Keratinocyte (primary cell): Measurements from ENCODE around the gene DYTN. TPM values are rescaled to one million over a fixed set of nuclear protein-coding genes. Genes with fewer than 3 reads are reported as not detected.

ENCODE experiments used
- DNase-seq: peaks from one replicate; pipeline ENCODE4 v3.0.0-alpha.2; 2011; ENCODE audit warnings: low read depth, missing footprints, low spot score
- FAIRE-seq: peaks from 2 replicates; lab custom pipeline; 2011; peaks lifted over from hg19 to GRCh38; lab: Jason Lieb, UNC
- H2AFZ ChIP-seq: 2 replicates; pipeline ENCODE4 v1.6.0; 2012; ENCODE audit warnings: low read length, control low read depth, inconsistent platforms; ENCODE audit not compliant: control insufficient read depth
- H3K27ac ChIP-seq: 2 replicates; pipeline ENCODE4 v1.5.1; 2011; ENCODE audit warnings: low read length; ENCODE audit not compliant: control insufficient read depth, insufficient read depth
- H3K27me3 ChIP-seq: 3 replicates; pipeline ENCODE4 v1.6.0; 2011; ENCODE audit warnings: low read length; ENCODE audit not compliant: control insufficient read depth, insufficient read depth; ENCODE audit errors: extremely low read depth
- H3K36me3 ChIP-seq, 2 experiments: 2 replicates in 1 of 2; 3 replicates in 1 of 2; pipeline ENCODE4 v1.5.1; 2011; ENCODE audit warnings: low read length in 2 of 2, mild to moderate bottlenecking in 1 of 2; ENCODE audit not compliant: control insufficient read depth in 2 of 2, insufficient read depth in 2 of 2; ENCODE audit errors: extremely low read depth in 1 of 2
- H3K4me1 ChIP-seq: 3 replicates; pipeline ENCODE4 v1.5.1; 2011; ENCODE audit warnings: low read length; ENCODE audit not compliant: control insufficient read depth, insufficient read depth; ENCODE audit errors: extremely low read depth
- H3K4me2 ChIP-seq: 3 replicates; pipeline ENCODE4 v1.6.0; 2011; ENCODE audit warnings: low read depth, low read length; ENCODE audit not compliant: control insufficient read depth, insufficient read depth; ENCODE audit errors: extremely low read depth
- H3K4me3 ChIP-seq, 3 experiments: fragments of 200-600 bp in 1 of 3; sonication (generic) in 1 of 3; 2 replicates in 2 of 3; 3 replicates in 1 of 3; pipeline ENCODE4 v1.5.1; 2011 to 2016; ENCODE audit warnings: low read length in 3 of 3, mild to moderate bottlenecking in 3 of 3, control low read depth in 2 of 3, inconsistent platforms in 1 of 3, low read depth in 1 of 3, mixed read lengths in 1 of 3, mixed run types in 1 of 3, moderate library complexity in 1 of 3; ENCODE audit not compliant: control insufficient read depth in 2 of 3, insufficient read depth in 2 of 3; ENCODE audit errors: extremely low read depth in 1 of 3
- H3K79me2 ChIP-seq: 2 replicates; pipeline ENCODE4 v1.6.0; 2012; ENCODE audit warnings: low read length; ENCODE audit not compliant: control insufficient read depth, insufficient read depth
- H3K9ac ChIP-seq: 3 replicates; pipeline ENCODE4 v1.6.0; 2011; ENCODE audit warnings: low read length; ENCODE audit not compliant: control insufficient read depth, insufficient read depth; ENCODE audit errors: extremely low read depth
- H3K9me1 ChIP-seq: 3 replicates; pipeline ENCODE4 v1.6.0; 2011; ENCODE audit warnings: low read length; ENCODE audit not compliant: control insufficient read depth, insufficient read depth; ENCODE audit errors: extremely low read depth
- H3K9me3 ChIP-seq: 2 replicates; pipeline ENCODE4 v1.5.1; 2012; ENCODE audit warnings: low read depth, low read length; ENCODE audit not compliant: control insufficient read depth
- H4K20me1 ChIP-seq: 3 replicates; pipeline ENCODE4 v1.6.0; 2011; ENCODE audit warnings: low read length; ENCODE audit not compliant: control insufficient read depth, insufficient read depth; ENCODE audit errors: extremely low read depth
- CTCF ChIP-seq, 3 experiments: IDR thresholded peaks in 1 of 3; conservative IDR thresholded peaks in 1 of 3; optimal IDR thresholded peaks in 1 of 3; 2 replicates in 2 of 3; 3 replicates in 1 of 3; pipeline versions ENCODE3 to v1.5.1; 2011; ENCODE audit warnings: low read length in 3 of 3, mild to moderate bottlenecking in 3 of 3, moderate library complexity in 2 of 3, control low read depth in 1 of 3, inconsistent platforms in 1 of 3; ENCODE audit not compliant: insufficient read depth in 2 of 3; ENCODE audit errors: extremely low read depth in 1 of 3
- EZH2 ChIP-seq: IDR thresholded peaks from one replicate; pipeline ENCODE4 v1.6.1; 2012; ENCODE audit warnings: inconsistent platforms, mild to moderate bottlenecking, low read length, moderate library complexity
- dilution Hi-C: fragments of 300-500 bp; cut with MboI; formaldehyde crosslinking; loops from one replicate; pipeline ENCODE4 v1.7.0; 2020; ENCODE audit warnings: low sequenced_read_pairs; ENCODE audit not compliant: extremely low pct_ligation_motif_present
- polyA plus RNA-seq, 5 experiments: library from polyadenylated mRNA; depleted of rRNA in 3 of 5; stranded (reverse) in 3 of 5; stranded (forward) in 1 of 5; unstranded in 1 of 5; fragments of >200 nt; gene quantifications; 1 replicate in 1 of 5; 2 replicates in 3 of 5; 3 replicates in 1 of 5; pipeline versions ENCODE4 v1.2.1 to v1.2.3, GENCODE V29; 2011 to 2012; ENCODE audit warnings: missing spikeins in 2 of 5, low read depth in 1 of 5, low replicate concordance in 1 of 5

The DYTN gene
- polyA plus RNA-seq, 1 donor (not counting 4 experiments of a cell fraction or from before 2014, with no cell fraction given), result not detected

GRCh38 chr2:206739271-206739670, 21.1 kb upstream of the DYTN start:
- Histone ChIP-seq H4K20me1 (no peaks in the 10 kb centered on the region), H3K9me1 (no peaks in the 10 kb centered on the region), H3K4me1 (no peaks in the 10 kb centered on the region), H3K79me2 (no peaks in the 10 kb centered on the region), H3K9ac (no peak overlapping the region), H3K27ac (no peak overlapping the region), H3K4me2 (no peak overlapping the region), H2AFZ (no peak overlapping the region), H3K27me3 (no peaks in the 10 kb centered on the region), H3K9me3 (no peaks in the 10 kb centered on the region), H3K36me3 (no peaks in the 10 kb centered on the region), H3K4me3 (no peak overlapping the region)
- TF ChIP-seq CTCF (optimal IDR thresholded peaks at IDR 0.05 in 1 of 3, IDR thresholded peaks at IDR 0.05 in 1 of 3, conservative IDR thresholded peaks at IDR 0.05 in 1 of 3; ENCODE audit: extremely low read depth in 1 of 3, insufficient read depth in 2 of 3, low read length in 3 of 3) (no peak), EZH2 (no peak)
- FAIRE-seq (no peak), DNase-seq (no peak)
- dilution Hi-C loops, result no loop called here

GRCh38 chr2:206736935-206737334, 18.7 kb upstream of the DYTN start:
- H3K36me3 ChIP-seq, result no peaks in the 10 kb centered on the region
- dilution Hi-C loops, result no loop called here
- TF ChIP-seq EZH2, result no peak
- no peak for TF ChIP-seq CTCF (optimal IDR thresholded peaks at IDR 0.05 in 1 of 3, IDR thresholded peaks at IDR 0.05 in 1 of 3, conservative IDR thresholded peaks at IDR 0.05 in 1 of 3; ENCODE audit: extremely low read depth in 1 of 3, insufficient read depth in 2 of 3, low read length in 3 of 3)
- H3K27ac ChIP-seq, result no peak overlapping the region
- H3K9ac ChIP-seq, result no peak overlapping the region
- no peak overlapping the region for H3K4me3 ChIP-seq
- no peak for DNase-seq
- no peak for FAIRE-seq
- no peaks in the 10 kb centered on the region for H3K4me1 ChIP-seq
- H3K9me3 ChIP-seq, result no peaks in the 10 kb centered on the region
- H3K9me1 ChIP-seq, result no peaks in the 10 kb centered on the region
- no peaks in the 10 kb centered on the region for H3K27me3 ChIP-seq
- no peak overlapping the region for H2AFZ ChIP-seq
- no peaks in the 10 kb centered on the region for H4K20me1 ChIP-seq
- no peak overlapping the region for H3K4me2 ChIP-seq
- H3K79me2 ChIP-seq, result no peaks in the 10 kb centered on the region
